ENCODE results near the gene LHX3.

LHX3 gene

GRCh38 chr9:136191099-136191959, 13.6 kb downstream of the LHX3 start (continued):
- no peak for TF ChIP-seq PBX3 (CRISPR knock-in tag; IDR thresholded peaks at IDR 0.05)
- TF ChIP-seq ZBTB6 (tag by site-specific recombination; IDR thresholded peaks at IDR 0.05), result no peak
- TF ChIP-seq SP7 (tag by site-specific recombination; IDR thresholded peaks at IDR 0.05), result peak; percentile 49
- TF ChIP-seq GLIS1 (tag by site-specific recombination; IDR thresholded peaks at IDR 0.05), result peak; percentile 43; the same call in 1 of the 2 replicates
- TF ChIP-seq ZNF785 (tag by site-specific recombination; IDR thresholded peaks at IDR 0.05), result no peak
- peak; percentile 99 for TF ChIP-seq EGR2 (tag by site-specific recombination; IDR thresholded peaks at IDR 0.05; ENCODE audit: low read depth)

GRCh38 chr9:136190656-136191055, 14.3 kb downstream of the LHX3 start:
- H3K4me3 ChIP-seq (ENCODE audit: low read depth, low read length), result no peak overlapping the region
- TF ChIP-seq ZNF510 (tag by site-specific recombination; IDR thresholded peaks at IDR 0.05; ENCODE audit: insufficient replicate concordance) (no peak), ZNF2 (tag by site-specific recombination; IDR thresholded peaks at IDR 0.05) (no peak), ZNF10 (tag by site-specific recombination; IDR thresholded peaks at IDR 0.05) (peak; percentile 72), ZIC2 (tag by site-specific recombination; IDR thresholded peaks at IDR 0.05) (no peak), ZNF571 (tag by site-specific recombination; IDR thresholded peaks at IDR 0.05) (no peak), ZNF600 (tag by site-specific recombination; IDR thresholded peaks at IDR 0.05) (peak; percentile 52; the same call in 1 of the 2 replicates)
- POLR2A ChIA-PET, result interaction anchor here (0.7 kb wide), 1 partner anchor 77 kb away, joined by 4 read pairs; no protein-coding TSS in a partner anchor
- H3K9me3 ChIP-seq (ENCODE audit: control insufficient read depth, insufficient read depth, low read depth, low read length), result no peaks in the 10 kb centered on the region
- H3K27ac ChIP-seq (ENCODE audit: extremely low read depth, low read depth, low read length), result no peak overlapping the region
- CTCF ChIA-PET, result no interaction called here
- H3K4me1 ChIP-seq (ENCODE audit: control insufficient read depth, insufficient read depth, low read length), result peaks cover 2% of the 10 kb centered on the region; the same call in 1 of the 2 replicates
- H3K36me3 ChIP-seq (ENCODE audit: control insufficient read depth in 2 of 2, insufficient read depth in 1 of 2, low read length in 2 of 2), result no peaks in the 10 kb centered on the region

GRCh38 chr9:136190237-136190601, 14.7 kb downstream of the LHX3 start:
- TF ChIP-seq BCL11A (tag by site-specific recombination; IDR thresholded peaks at IDR 0.05; ENCODE audit: low read depth) (0 out of 2 replicates have a peak, but pooled peaks have one; percentile 23), EGR2 (tag by site-specific recombination; IDR thresholded peaks at IDR 0.05; ENCODE audit: low read depth) (peak; percentile 79), HIC1 (tag by site-specific recombination; IDR thresholded peaks at IDR 0.05) (no peak), IKZF3 (tag by site-specific recombination; IDR thresholded peaks at IDR 0.05) (no peak), ZFHX2 (tag by site-specific recombination; conservative IDR thresholded peaks at IDR 0.05) (peak; percentile 87)
- Histone ChIP-seq H3K27ac (ENCODE audit: extremely low read depth, low read depth, low read length) (no peak overlapping the region), H3K4me3 (ENCODE audit: low read depth, low read length) (no peak overlapping the region), H3K36me3 (ENCODE audit: control insufficient read depth in 2 of 2, insufficient read depth in 1 of 2, low read length in 2 of 2) (no peaks in the 10 kb centered on the region), H3K9me3 (ENCODE audit: control insufficient read depth, insufficient read depth, low read depth, low read length) (no peaks in the 10 kb centered on the region), H3K4me1 (ENCODE audit: control insufficient read depth, insufficient read depth, low read length) (peaks cover 2% of the 10 kb centered on the region; the same call in 1 of the 2 replicates)
- POLR2A ChIA-PET, result interaction anchor here (0.7 kb wide), 1 partner anchor 77 kb away, joined by 4 read pairs; no protein-coding TSS in a partner anchor
- CTCF ChIA-PET, result interaction anchor here (0.9 to 1.0 kb wide), 2 partner anchors 15 to 33 kb away, joined by 3 to 4 read pairs; no protein-coding TSS in a partner anchor
